Nephron (organoid): ENCODE results near the gene GZMH.
"Not testable (repeated sequence)": the region's sequence is repeated elsewhere in the genome, so short reads cannot be mapped to it uniquely, and the experiment has no call there.

Source experiments
- H3K27ac Mint-ChIP-seq, 3 experiments: 2 replicates each; pipeline ENCODE4 v1.8.0; 2020; ENCODE audit warnings: mixed read lengths in 3 of 3, mild to moderate bottlenecking in 2 of 3, moderate library complexity in 1 of 3
- H3K27me3 Mint-ChIP-seq: 2 replicates; pipeline ENCODE4 v1.8.0; 2021; ENCODE audit warnings: low read depth, mild to moderate bottlenecking, moderate library complexity, mixed read lengths
- H3K36me3 Mint-ChIP-seq: 2 replicates; pipeline ENCODE4 v1.8.0; 2020; ENCODE audit warnings: low read depth, mixed read lengths
- H3K4me1 Mint-ChIP-seq: 2 replicates; pipeline ENCODE4 v1.8.0; 2020; ENCODE audit warnings: mixed read lengths
- H3K4me3 Mint-ChIP-seq, 3 experiments: 2 replicates each; pipeline ENCODE4 v1.8.0; 2020; ENCODE audit warnings: mild to moderate bottlenecking in 3 of 3, mixed read lengths in 3 of 3, moderate library complexity in 2 of 3
- H3K9me3 Mint-ChIP-seq: 2 replicates; pipeline ENCODE4 v1.8.0; 2020; ENCODE audit warnings: mixed read lengths
- TF ChIP-seq, protein P1 (sequence below), 3 experiments: fragments of 200-600 bp; sonication (generic); IDR thresholded peaks; one replicate each; pipeline ENCODE4 v1.5.0; 2021; ENCODE audit warnings: antibody characterized with exemption in 3 of 3; ENCODE audit not compliant: unreplicated experiment in 3 of 3

Gene GZMH, protein sequence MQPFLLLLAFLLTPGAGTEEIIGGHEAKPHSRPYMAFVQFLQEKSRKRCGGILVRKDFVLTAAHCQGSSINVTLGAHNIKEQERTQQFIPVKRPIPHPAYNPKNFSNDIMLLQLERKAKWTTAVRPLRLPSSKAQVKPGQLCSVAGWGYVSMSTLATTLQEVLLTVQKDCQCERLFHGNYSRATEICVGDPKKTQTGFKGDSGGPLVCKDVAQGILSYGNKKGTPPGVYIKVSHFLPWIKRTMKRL

DNA sequence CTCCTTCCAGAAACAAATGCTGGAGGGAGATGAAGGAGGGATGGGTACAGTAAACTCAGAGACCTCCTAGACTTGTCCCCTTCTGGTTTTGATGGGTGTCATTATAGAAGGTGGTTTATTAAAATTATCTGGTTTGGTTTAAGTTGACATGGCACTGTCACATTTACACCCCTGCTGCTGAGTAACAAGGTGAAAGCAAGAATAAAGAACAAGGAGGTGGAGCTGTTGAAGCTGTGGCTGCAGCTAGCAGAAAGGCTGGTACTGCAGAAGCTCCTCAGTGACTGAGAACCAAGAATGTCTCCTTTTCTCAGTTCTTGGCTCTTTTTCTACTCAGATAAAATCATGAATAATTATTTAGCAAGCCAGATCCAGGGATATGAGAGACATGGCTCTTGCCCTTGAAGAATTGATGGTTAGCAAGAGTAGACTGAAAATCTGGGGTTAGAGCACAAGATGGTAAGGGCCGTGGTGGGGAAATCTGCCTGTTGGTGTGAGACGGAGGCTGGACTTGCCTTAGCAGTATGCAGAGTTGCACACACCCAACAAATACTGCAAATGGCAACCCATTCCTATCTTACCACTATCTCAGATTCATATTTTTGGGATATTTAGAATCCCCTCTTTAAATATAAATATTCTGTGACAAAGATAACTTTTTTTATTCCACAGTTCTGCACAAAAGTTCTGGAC is at the start of gene GZMH:
GZMH (minus strand) TSS at position 31 of the 690 bp plus-strand sequence. CDS start 72 bp downstream, outside the sequence.
- H3K9me3 Mint-ChIP-seq: no peaks in the 10 kb centered on the region
- no peaks in the 10 kb centered on the region for H3K4me1 Mint-ChIP-seq
- TF ChIP-seq, protein P1, sequence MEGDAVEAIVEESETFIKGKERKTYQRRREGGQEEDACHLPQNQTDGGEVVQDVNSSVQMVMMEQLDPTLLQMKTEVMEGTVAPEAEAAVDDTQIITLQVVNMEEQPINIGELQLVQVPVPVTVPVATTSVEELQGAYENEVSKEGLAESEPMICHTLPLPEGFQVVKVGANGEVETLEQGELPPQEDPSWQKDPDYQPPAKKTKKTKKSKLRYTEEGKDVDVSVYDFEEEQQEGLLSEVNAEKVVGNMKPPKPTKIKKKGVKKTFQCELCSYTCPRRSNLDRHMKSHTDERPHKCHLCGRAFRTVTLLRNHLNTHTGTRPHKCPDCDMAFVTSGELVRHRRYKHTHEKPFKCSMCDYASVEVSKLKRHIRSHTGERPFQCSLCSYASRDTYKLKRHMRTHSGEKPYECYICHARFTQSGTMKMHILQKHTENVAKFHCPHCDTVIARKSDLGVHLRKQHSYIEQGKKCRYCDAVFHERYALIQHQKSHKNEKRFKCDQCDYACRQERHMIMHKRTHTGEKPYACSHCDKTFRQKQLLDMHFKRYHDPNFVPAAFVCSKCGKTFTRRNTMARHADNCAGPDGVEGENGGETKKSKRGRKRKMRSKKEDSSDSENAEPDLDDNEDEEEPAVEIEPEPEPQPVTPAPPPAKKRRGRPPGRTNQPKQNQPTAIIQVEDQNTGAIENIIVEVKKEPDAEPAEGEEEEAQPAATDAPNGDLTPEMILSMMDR (IDR thresholded peaks at IDR 0.05; ENCODE audit: unreplicated experiment in 3 of 3): no peak
- H3K4me3 Mint-ChIP-seq: no peak within 1 kb of the TSS
- H3K36me3 Mint-ChIP-seq: no peaks in the 10 kb centered on the region
- peaks cover 8% of the 10 kb centered on the region for H3K27me3 Mint-ChIP-seq
- H3K27ac Mint-ChIP-seq: no peak within 1 kb of the TSS

DNA sequence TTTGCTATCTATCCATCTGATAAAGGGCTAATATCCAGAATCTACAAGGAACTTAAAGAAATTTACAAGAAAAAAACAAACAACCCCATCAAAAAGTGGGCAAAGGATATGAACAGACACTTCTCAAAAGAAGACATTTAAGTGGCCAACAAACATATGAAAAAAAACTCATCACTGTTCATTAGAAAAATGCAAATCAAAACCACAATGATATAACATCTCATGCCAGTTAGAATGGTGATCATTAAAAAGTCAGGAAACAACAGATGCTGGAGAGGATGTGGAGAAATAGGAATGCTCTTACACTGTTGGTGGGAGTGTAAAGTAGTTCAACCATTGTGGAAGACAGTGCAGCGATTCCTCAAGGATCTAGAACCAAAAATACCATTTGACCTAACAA is 38.9 kb upstream of the GZMH start:
- not testable (repeated sequence) for H3K36me3 Mint-ChIP-seq, H3K4me1 Mint-ChIP-seq, H3K27me3 Mint-ChIP-seq, H3K4me3 Mint-ChIP-seq, H3K27ac Mint-ChIP-seq
- H3K9me3 Mint-ChIP-seq: peaks cover 15% of the 10 kb centered on the region

DNA sequence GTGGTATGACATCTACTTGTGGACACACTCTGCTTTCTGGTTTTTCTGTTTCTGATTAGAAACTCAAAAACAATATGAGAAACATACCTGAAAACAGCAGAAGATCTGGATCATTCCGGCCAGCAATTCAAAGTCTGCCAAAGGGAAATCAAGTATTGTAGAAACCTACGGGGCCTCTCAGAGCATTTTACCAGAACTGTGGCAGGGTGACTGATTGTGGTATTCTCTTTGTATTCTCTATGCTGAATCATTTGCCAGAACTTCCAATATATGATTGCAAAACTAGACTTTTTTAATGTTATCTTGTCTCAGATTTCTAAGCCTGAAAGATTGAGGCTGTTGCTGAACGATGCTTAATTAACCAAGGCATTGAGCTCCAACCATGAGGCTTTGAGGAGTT is 30.4 kb upstream of the GZMH start:
- Mint-ChIP-seq H3K27me3 (no peaks in the 10 kb centered on the region), H3K27ac (no peak overlapping the region), H3K4me1 (no peaks in the 10 kb centered on the region), H3K36me3 (no peaks in the 10 kb centered on the region), H3K4me3 (no peak overlapping the region), H3K9me3 (no peaks in the 10 kb centered on the region)
- TF ChIP-seq, protein P1 (IDR thresholded peaks at IDR 0.05; ENCODE audit: unreplicated experiment in 3 of 3): no peak

DNA sequence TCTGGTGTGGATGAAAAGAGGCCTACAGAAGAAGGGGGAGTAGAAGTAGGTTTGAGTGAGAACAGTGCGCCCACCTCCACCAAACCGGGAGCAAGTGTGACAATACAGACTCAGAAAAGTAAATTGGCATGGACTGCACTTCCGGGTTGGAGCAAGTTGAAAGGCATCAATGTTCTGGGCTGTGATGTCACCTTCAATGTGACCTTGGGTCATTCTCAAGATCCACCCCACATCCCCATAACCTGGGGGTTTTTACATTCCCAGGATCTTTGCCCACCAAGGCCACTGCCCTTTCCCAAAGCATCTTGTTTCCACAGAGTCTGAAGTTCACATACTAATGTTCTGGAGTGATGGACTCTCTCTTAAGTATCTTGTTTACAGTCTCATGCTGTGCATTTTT is 29.8 kb upstream of the GZMH start:
- Mint-ChIP-seq H3K4me3 (no peak overlapping the region), H3K36me3 (no peaks in the 10 kb centered on the region)

DNA sequence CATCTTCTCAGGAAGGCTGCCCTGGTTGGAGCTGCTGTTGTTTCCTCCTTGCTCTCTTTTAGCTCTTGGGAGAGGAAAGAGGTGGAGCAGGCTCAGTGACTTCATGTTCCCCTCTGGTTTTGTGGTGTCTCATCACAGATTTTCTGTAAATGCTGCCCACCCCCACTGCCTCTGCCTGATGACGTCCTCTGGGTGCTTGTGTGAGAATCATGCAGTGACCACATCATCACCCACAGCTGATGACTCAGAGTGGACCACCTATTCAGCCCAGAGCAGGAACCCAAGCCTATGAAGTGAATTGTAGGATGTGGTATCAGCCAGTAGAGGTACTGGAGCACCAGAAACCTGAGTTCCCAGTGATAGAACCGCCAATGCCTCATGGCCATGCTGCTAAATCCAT is 24.7 kb upstream of the GZMH start, which contains the start of gene GZMB:
GZMB (minus strand) TSS at position 33 of the 400 bp plus-strand sequence; CDS start at position 3, 30 bp downstream.
- no peaks in the 10 kb centered on the region for H3K9me3 Mint-ChIP-seq
- peaks cover 3% of the 10 kb centered on the region for H3K27me3 Mint-ChIP-seq
- TF ChIP-seq, protein P1 (IDR thresholded peaks at IDR 0.05; ENCODE audit: unreplicated experiment in 3 of 3): no peak
- no peaks in the 10 kb centered on the region for H3K4me1 Mint-ChIP-seq
- H3K36me3 Mint-ChIP-seq: no peaks in the 10 kb centered on the region
- no peak within 1 kb of the TSS for H3K27ac Mint-ChIP-seq
- H3K4me3 Mint-ChIP-seq: no peak within 1 kb of the TSS

More for the DNA sequence above, 29.8 kb upstream of the GZMH start:
- Mint-ChIP-seq H3K9me3 (no peaks in the 10 kb centered on the region), H3K27ac (no peak overlapping the region), H3K27me3 (no peaks in the 10 kb centered on the region), H3K4me1 (no peaks in the 10 kb centered on the region)
- TF ChIP-seq, protein P1 (IDR thresholded peaks at IDR 0.05; ENCODE audit: unreplicated experiment in 3 of 3): no peak

DNA sequence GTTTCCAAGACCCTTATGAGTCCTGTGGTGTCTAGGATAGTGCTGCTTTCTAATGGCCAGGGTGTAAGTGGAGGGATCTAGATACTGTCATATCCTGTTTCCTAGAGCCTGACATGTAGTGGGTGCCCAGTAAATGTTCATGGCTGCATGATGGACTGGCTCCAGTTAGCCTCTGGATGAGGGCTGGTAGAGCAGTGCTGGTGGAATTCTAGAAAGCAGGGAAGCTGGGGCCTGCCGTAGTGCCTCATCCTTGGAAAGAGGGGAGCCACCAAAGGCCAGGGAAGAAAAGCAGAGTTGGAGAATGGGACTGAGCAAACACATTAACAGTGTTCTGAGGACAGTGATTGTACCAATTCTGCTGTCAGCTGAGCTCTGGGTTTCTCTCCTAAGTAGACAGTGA is 23.9 kb upstream of the GZMH start:
- TF ChIP-seq, protein P1 (IDR thresholded peaks at IDR 0.05; ENCODE audit: unreplicated experiment in 3 of 3): no peak
- Mint-ChIP-seq H3K27me3 (peaks cover 3% of the 10 kb centered on the region), H3K4me3 (no peak overlapping the region), H3K36me3 (no peaks in the 10 kb centered on the region), H3K4me1 (no peaks in the 10 kb centered on the region), H3K27ac (no peak overlapping the region), H3K9me3 (no peaks in the 10 kb centered on the region)
